Heart left ventricle (tissue), 13 donors: ENCODE measurements around the gene IREB2.

Experiments
- CTCF ChIP-seq, 12 donors: fragments of 200-600 bp; sonication (generic) in 4 of 12; IDR thresholded peaks; one replicate each; pipeline versions ENCODE4 v1.5.0 to v1.8.0; 2018 to 2022; ENCODE audit warnings: antibody characterized with exemption in 12 of 12, mild to moderate bottlenecking in 5 of 12
- POLR2A ChIP-seq, 2 donors: fragments of 450-650 bp; IDR thresholded peaks; one replicate each; pipeline ENCODE4 v1.6.1; 2017; ENCODE audit warnings: antibody characterized with exemption in 2 of 2, mild to moderate bottlenecking in 2 of 2, moderate library complexity in 2 of 2
- donor health status: ischemic (EF 13 %, LVEDD 7.1; RV severe dilation, severe dysfunction).
- donor health status: DM: no; HTN: yes; CAD: no.
- donor health status: DM: no; HTN: no; CAD: no.
- donor health status: ischemic (EF 25% LVEDD 6.9; RV normal size, moderate dysfunction).
- donor health status: ischemic (EF 25% LVEDD 5.7; RV mildly dilated, moderate dysfunction).
- donor health status: ischemic (EF 35%, LVEDD 5.7; RV mildly dilated, moderate dysfunction).
- donor health status: nonischemic (EF 11% LVEDD 7.7; RV severe dilation, severe dysfunction).
- donor health status: DM: yes; HTN: yes; CAD: no.
- donor health status: PGD.
- donor health status: ischemic (EF 29% LVEDD 5.4; RV normal size, mild dysfunction).
- donor health status: nonischemic (EF 23%, LVEDD 6.1; RV moderate dilation, normal function).

- TF ChIP-seq CTCF (IDR thresholded peaks at IDR 0.05): no peak
- TF ChIP-seq POLR2A (IDR thresholded peaks at IDR 0.05): no peak
Observed at GRCh38 chr15:78404125-78404524, 33.9 kb upstream of the IREB2 start.
